T47D (cell line): ENCODE data around the gene SLC44A4.
"Not testable (repeated sequence)": the region's sequence is repeated elsewhere in the genome, so short reads cannot be mapped to it uniquely, and the experiment has no call there.

Experiments
- DNase-seq, 2 experiments: peaks; one replicate each; pipeline versions ENCODE4 v3.0.0 to v3.0.0-alpha.2; 2011 to 2012; ENCODE audit warnings: low read depth in 1 of 2, low spot score in 1 of 2
- JUND ChIP-seq: IDR thresholded peaks from 2 replicates; pipeline ENCODE4 v1.6.1; 2012; ENCODE audit warnings: low read depth
- in situ Hi-C: cut with HindIII; loops from 2 replicates; pipeline ENCODE4 v1.10.0; 2016; ENCODE audit warnings: low sequenced_read_pairs, low pct_unique_long_range_greater_than_20kb

SLC44A4 gene

GRCh38 chr6:31822036-31822821, 56.6 kb downstream of the SLC44A4 start:
- 0 out of 2 replicates have a peak, but pooled peaks have one; percentile 32 for TF ChIP-seq JUND
- peak in 1 of 2 experiments; percentile 95 for DNase-seq
- in situ Hi-C loops: no loop called here

GRCh38 chr6:31821301-31822035, 57.3 kb downstream of the SLC44A4 start:
- TF ChIP-seq JUND: no peak
- peak in 1 of 2 experiments; percentile 73 for DNase-seq
- in situ Hi-C loops: no loop called here

- DNase-seq, in situ Hi-C loops: not testable (repeated sequence)
Measured at GRCh38 chr6:31820399-31820798, 58.4 kb downstream of the SLC44A4 start.

- DNase-seq: no peak
- TF ChIP-seq JUND: no peak
- in situ Hi-C loops: no loop called here
Measured at GRCh38 chr6:31819871-31820299, 58.9 kb downstream of the SLC44A4 start.

GRCh38 chr6:31817929-31818511, 60.8 kb downstream of the SLC44A4 start:
- in situ Hi-C loops, DNase-seq: not testable (repeated sequence)

- DNase-seq, in situ Hi-C loops: not testable (repeated sequence)
Measured at GRCh38 chr6:31817133-31817928, 61.5 kb downstream of the SLC44A4 start.

- DNase-seq: peak; percentile 91 to 99
- TF ChIP-seq JUND: no peak; the same call in 1 of the 2 replicates
Measured at GRCh38 chr6:31815025-31815838, 63.6 kb downstream of the SLC44A4 start, which contains the start of the genes HSPA1A and HSPA1L. TSS of gene HSPA1A (plus strand) at chr6:31815543. CDS start at chr6:31815757, 214 bp downstream. TSS of gene HSPA1L (minus strand) at chr6:31815283. CDS start at chr6:31811972, 3,311 bp downstream.

GRCh38 chr6:31814677-31815024, 64.1 kb downstream of the SLC44A4 start:
- no peak for TF ChIP-seq JUND
- in situ Hi-C loops: no loop called here
- DNase-seq: peak; percentile 86 to 99

More at GRCh38 chr6:31815025-31815838, 63.6 kb downstream of the SLC44A4 start, which contains the start of the genes HSPA1A and HSPA1L:
- in situ Hi-C loops: no loop called here

GRCh38 chr6:31813465-31813849, 65.3 kb downstream of the SLC44A4 start:
- TF ChIP-seq JUND: no peak
- in situ Hi-C loops: no loop called here
- DNase-seq: no peak
